C4-2B (cell line): ENCODE measurements around the gene SLC6A6.

Experiments used
- ZFX ChIP-seq: fragments of 450-650 bp; IDR thresholded peaks from 2 replicates; pipeline ENCODE4 v1.6.1; 2017
- TF ChIP-seq, protein P1 (sequence below): fragments of 450-650 bp; conservative IDR thresholded peaks from 2 replicates; pipeline ENCODE4 v1.5.1; 2017; ENCODE audit warnings: mild to moderate bottlenecking

DNA sequence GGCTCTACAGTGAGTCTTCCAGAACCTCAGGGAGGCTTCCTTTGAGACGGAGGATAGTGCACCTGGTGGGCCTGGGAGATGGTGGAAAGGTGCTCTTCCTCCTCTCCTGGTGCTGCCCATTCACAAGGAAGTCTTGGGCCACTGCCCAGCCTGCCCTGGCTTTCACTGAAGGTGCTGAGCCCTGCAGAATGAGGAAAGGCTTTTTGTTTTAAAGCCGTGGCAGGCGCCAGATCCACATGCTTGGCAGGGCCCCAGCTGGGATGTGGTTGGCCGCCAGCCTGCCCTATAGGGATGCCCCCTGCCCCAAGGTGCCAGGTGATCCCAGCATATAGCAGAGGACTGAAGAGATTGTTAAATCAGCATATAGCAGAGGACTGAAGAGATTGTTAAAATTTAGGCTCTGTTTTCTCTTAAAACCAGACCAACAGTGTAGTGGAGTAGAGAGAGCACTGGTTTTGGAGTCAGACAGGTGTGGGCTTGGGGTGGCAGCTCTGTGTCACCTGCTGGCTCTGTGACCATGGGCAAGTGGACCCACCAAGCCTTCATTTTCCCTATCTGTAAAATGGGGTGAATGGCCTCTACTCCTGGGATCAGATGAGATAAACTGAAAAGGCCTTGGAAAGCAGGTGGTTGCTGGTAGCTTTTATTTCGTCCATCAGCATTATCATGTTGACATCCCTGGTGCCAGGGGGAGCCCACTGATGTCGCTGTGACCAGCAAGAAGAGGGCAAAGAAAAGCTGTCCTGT is 53.3 kb downstream of the SLC6A6 start:
- TF ChIP-seq, protein P1, sequence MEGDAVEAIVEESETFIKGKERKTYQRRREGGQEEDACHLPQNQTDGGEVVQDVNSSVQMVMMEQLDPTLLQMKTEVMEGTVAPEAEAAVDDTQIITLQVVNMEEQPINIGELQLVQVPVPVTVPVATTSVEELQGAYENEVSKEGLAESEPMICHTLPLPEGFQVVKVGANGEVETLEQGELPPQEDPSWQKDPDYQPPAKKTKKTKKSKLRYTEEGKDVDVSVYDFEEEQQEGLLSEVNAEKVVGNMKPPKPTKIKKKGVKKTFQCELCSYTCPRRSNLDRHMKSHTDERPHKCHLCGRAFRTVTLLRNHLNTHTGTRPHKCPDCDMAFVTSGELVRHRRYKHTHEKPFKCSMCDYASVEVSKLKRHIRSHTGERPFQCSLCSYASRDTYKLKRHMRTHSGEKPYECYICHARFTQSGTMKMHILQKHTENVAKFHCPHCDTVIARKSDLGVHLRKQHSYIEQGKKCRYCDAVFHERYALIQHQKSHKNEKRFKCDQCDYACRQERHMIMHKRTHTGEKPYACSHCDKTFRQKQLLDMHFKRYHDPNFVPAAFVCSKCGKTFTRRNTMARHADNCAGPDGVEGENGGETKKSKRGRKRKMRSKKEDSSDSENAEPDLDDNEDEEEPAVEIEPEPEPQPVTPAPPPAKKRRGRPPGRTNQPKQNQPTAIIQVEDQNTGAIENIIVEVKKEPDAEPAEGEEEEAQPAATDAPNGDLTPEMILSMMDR = no peak
- no peak for TF ChIP-seq ZFX
